Muscle of leg (tissue), 11 donors: ENCODE measurements around the gene MIAT. TPM values are rescaled to one million over a fixed set of nuclear protein-coding genes. Genes with fewer than 3 reads are reported as not detected.

Experiments used
- DNase-seq: peaks from one replicate; pipeline ENCODE4 v3.0.0; 2013
- H3K27ac ChIP-seq: one replicate; pipeline ENCODE4 v1.5.1; 2013; ENCODE audit warnings: mild to moderate bottlenecking, low read length, control low read depth
- H3K27me3 ChIP-seq: one replicate; pipeline ENCODE4 v1.6.1; 2013; ENCODE audit warnings: low read length; ENCODE audit not compliant: control insufficient read depth, insufficient read depth
- H3K36me3 ChIP-seq: one replicate; pipeline ENCODE4 v1.6.1; 2013; ENCODE audit warnings: low read length; ENCODE audit not compliant: control insufficient read depth, insufficient read depth
- H3K4me1 ChIP-seq: one replicate; pipeline ENCODE4 v1.6.1; 2013; ENCODE audit warnings: low read length; ENCODE audit not compliant: control insufficient read depth, insufficient read depth
- H3K4me3 ChIP-seq: one replicate; pipeline ENCODE4 v1.5.1; 2013; ENCODE audit warnings: low read length, control low read depth
- H3K9me3 ChIP-seq: replicated peaks from 2 replicates; pipeline ENCODE4 v1.6.1; 2013; ENCODE audit warnings: low read depth, low read length; ENCODE audit not compliant: control insufficient read depth
- WGBS: methylation state at CpG from one replicate; pipeline ENCODE4 v1.1.5; 2013; ENCODE audit warnings: missing lambda C conversion rate; ENCODE audit not compliant: insufficient coverage; 5-methylcytosine and 5-hydroxymethylcytosine counted together
- polyA plus RNA-seq, 8 donors: library from polyadenylated mRNA; unstranded; fragments of 120-200 nt; gene quantifications; one replicate each; pipeline versions ENCODE4 v1.2.1 to v1.2.3, GENCODE V29; 2013; ENCODE audit warnings: inconsistent platforms in 1 of 8, low replicate concordance in 1 of 8; ENCODE audit not compliant: insufficient read length in 8 of 8, insufficient read depth in 1 of 8
- total RNA-seq: library from RNA; stranded (reverse); fragments of 120-200 nt; gene quantifications from one replicate; pipeline ENCODE4 v1.2.4, GENCODE V29; 2013

MIAT gene
- total and polyA plus RNA-seq, 9 donors: 0.15 to 1.5 (median 0.28) TPM

GRCh38 chr22:26665813-26666231 lies 8.4 kb downstream of the MIAT start:
- H3K4me1 ChIP-seq: peaks cover 2% of the 10 kb centered on the region
- peaks cover 26% of the 10 kb centered on the region for H3K27me3 ChIP-seq
- H3K4me3 ChIP-seq: no peak overlapping the region
- no peaks in the 10 kb centered on the region for H3K9me3 ChIP-seq
- peak; percentile 68 for DNase-seq
- 30% methylated on average over 2 of the region's 4 CpGs for WGBS
- H3K36me3 ChIP-seq: no peaks in the 10 kb centered on the region
- H3K27ac ChIP-seq: no peak overlapping the region

- no peaks in the 10 kb centered on the region for H3K36me3 ChIP-seq
- no peak for DNase-seq
- no peak overlapping the region for H3K4me3 ChIP-seq
- no peak overlapping the region for H3K27ac ChIP-seq
- peaks cover 15% of the 10 kb centered on the region for H3K27me3 ChIP-seq
- H3K9me3 ChIP-seq: no peaks in the 10 kb centered on the region
- H3K4me1 ChIP-seq: peaks cover 5% of the 10 kb centered on the region
- 83% methylated on average over 7 of the region's 13 CpGs for WGBS
Measured at GRCh38 chr22:26667140-26667539, 9.8 kb downstream of the MIAT start.

- H3K9me3 ChIP-seq: peaks cover 2% of the 10 kb centered on the region
- DNase-seq: no peak
- H3K4me1 ChIP-seq: peaks cover 17% of the 10 kb centered on the region
- no peak overlapping the region for H3K4me3 ChIP-seq
- no peaks in the 10 kb centered on the region for H3K36me3 ChIP-seq
- no peak overlapping the region for H3K27ac ChIP-seq
- peaks cover 11% of the 10 kb centered on the region for H3K27me3 ChIP-seq
- 40% methylated on average over 1 of the region's 2 CpGs for WGBS
Measured at GRCh38 chr22:26669060-26669481, 11.7 kb downstream of the MIAT start.

GRCh38 chr22:26670459-26670858 lies 13.1 kb downstream of the MIAT start:
- Histone ChIP-seq H3K9me3 (peaks cover 2% of the 10 kb centered on the region), H3K27me3 (peaks cover 7% of the 10 kb centered on the region), H3K27ac (no peak overlapping the region), H3K36me3 (no peaks in the 10 kb centered on the region), H3K4me1 (peaks cover 25% of the 10 kb centered on the region), H3K4me3 (no peak overlapping the region)
- no peak for DNase-seq
- WGBS: 85% methylated on average over 2 of the region's 4 CpGs

- H3K4me3 ChIP-seq: no peak overlapping the region
- peaks cover 2% of the 10 kb centered on the region for H3K9me3 ChIP-seq
- peaks cover 24% of the 10 kb centered on the region for H3K4me1 ChIP-seq
- no peak for DNase-seq
- 78% methylated on average over 10 of the region's 15 CpGs for WGBS
- peaks cover 3% of the 10 kb centered on the region for H3K27me3 ChIP-seq
- no peaks in the 10 kb centered on the region for H3K36me3 ChIP-seq
- peak overlapping the region; percentile 100 for H3K27ac ChIP-seq
Measured at GRCh38 chr22:26671317-26672059, 14.1 kb downstream of the MIAT start.

- H3K36me3 ChIP-seq: no peaks in the 10 kb centered on the region
- DNase-seq: no peak
- H3K9me3 ChIP-seq: peaks cover 2% of the 10 kb centered on the region
- H3K4me1 ChIP-seq: peaks cover 24% of the 10 kb centered on the region
- peak overlapping the region; percentile 83 for H3K4me3 ChIP-seq
- peak overlapping the region; percentile 100 for H3K27ac ChIP-seq
- 88% methylated on average over 8 of the region's 8 CpGs for WGBS
- H3K27me3 ChIP-seq: no peaks in the 10 kb centered on the region
Measured at GRCh38 chr22:26672060-26672471, 14.7 kb downstream of the MIAT start.

DNA sequence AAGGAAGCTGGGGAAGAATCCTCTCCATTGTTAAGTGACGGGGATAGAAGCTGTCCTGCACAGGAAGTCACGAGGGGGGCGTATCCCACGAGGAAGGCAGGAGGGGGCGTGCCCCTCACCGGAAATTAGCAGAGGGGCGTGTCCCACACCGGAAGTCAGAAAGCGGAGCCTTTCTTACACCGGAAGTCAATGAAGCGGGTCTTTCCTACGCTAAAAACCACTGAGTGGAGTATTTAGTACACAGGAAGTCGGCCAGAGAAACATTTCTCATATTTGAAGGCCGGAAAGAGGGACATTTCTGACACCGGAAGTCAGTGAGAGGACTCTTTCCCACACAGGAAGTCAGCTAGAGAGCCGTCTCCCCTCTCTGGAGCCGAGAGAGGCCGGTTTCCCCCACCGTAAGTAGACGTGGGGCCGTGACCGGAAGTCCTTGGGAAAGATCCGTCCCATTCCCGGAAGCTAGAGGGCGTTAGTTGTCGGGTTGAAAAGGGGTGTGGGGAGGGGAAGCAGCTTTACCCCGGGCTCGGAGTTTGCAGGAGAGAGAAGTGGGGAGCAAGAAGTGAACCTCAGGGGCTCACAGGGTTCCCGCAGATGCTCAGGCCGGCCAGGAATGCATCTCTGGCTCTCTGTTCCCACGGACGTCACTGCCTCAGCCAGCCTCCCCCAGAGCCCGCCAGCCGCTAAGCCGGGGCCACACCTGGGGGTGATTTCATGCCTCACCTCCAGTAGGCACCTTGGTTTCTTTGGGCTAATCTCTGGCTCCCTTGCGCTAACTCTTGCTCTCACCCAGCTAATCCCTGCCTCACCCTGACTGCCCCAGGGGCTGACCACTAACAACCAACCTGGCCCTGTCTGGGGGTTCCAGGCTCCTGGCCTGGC lies 15.4 kb downstream of the MIAT start:
- Histone ChIP-seq H3K4me3 (peak overlapping the region; percentile 83), H3K36me3 (no peaks in the 10 kb centered on the region), H3K4me1 (peaks cover 24% of the 10 kb centered on the region), H3K9me3 (peaks cover 2% of the 10 kb centered on the region), H3K27me3 (no peaks in the 10 kb centered on the region), H3K27ac (peak overlapping the region; percentile 100)
- WGBS: under 1% methylated on average over 26 of the region's 36 CpGs
- DNase-seq: peak; percentile 99

DNA sequence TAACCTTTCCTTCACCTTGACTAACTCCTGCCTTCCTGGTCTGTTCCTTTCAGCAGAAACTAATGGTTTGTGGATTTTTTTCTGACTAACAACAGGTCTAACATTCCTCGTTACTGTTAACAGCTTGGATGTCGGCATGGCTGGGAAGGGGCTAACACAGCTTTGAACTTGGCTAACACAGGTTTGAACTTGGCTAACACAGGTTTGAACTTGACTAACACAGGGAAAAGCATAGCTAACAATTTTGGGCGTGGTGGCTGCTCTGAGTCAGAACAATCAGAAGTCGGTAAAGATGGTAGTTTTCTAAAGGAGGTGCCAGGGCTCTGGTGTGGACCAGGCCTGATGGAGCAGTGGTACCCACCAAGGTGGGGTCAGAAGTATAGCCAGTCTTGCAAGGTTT lies 16.1 kb downstream of the MIAT start:
- H3K27ac ChIP-seq: peak overlapping the region; percentile 100
- H3K36me3 ChIP-seq: no peaks in the 10 kb centered on the region
- H3K9me3 ChIP-seq: peaks cover 2% of the 10 kb centered on the region
- no peaks in the 10 kb centered on the region for H3K27me3 ChIP-seq
- peaks cover 24% of the 10 kb centered on the region for H3K4me1 ChIP-seq
- WGBS: 47% methylated on average over 4 of the region's 4 CpGs
- no peak for DNase-seq
- peak overlapping the region; percentile 83 for H3K4me3 ChIP-seq

DNA sequence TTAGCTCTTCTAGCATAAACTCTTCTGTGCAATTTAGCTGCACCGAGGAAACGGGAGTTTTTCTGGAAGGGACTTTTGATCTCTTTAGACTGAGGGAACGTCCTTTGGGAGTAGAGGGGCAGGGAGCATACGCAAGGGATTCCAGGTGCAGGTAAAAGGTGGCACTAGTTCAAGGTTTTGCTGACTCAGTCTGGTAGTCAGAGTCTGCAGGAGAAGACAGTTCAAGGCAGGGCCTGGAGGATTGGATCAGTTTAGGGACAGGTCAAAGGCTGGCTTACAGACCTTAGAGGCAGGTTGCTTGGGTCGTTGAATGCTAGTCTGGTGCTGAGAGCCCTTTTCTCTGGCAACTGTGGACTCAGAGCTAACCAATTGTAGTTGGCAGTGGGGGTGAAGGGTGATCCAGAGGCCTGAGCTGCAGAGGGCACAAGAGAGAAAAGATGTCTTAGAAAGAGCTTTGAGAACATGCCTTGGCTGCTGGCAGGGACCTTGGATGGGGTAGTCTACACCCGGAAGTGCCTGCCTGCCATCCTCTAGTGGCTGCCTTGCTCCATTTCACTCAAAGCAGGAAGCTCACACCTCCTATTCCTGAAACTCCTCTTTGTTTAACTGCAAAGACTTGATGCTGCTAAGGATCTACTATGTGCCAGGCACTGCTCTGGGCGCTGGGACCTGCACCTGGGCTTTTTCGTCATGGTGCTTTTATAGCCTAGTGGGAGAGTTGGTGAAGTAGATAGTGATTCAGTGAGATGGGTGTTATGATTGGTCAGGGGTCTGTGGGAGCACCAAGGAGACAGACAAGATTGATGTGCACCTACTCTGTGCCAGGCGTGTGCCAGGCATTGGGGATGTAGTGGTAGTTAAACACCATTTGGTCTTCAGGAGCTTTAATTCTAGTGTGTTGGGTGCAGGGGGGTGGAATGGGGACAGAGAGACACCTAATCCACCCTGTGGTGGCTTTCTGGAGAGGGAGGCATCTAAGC lies 17.1 kb downstream of the MIAT start:
- Histone ChIP-seq H3K27ac (no peak overlapping the region), H3K36me3 (no peaks in the 10 kb centered on the region), H3K4me3 (no peak overlapping the region), H3K4me1 (peaks cover 24% of the 10 kb centered on the region), H3K9me3 (peaks cover 2% of the 10 kb centered on the region), H3K27me3 (no peaks in the 10 kb centered on the region)
- WGBS: 91% methylated on average over 9 of the region's 9 CpGs
- DNase-seq: no peak
